Heart right ventricle (tissue), 16 donors: ENCODE results near the gene XBP1. TPM values are rescaled to one million over a fixed set of nuclear protein-coding genes. Genes with fewer than 3 reads are reported as not detected.

Experiments used
- ATAC-seq, 8 donors: fragments of 200-7000 bp; cut with Tn5 transposase; one replicate each; pipeline ENCODE4 v1.9.1; 2020; ENCODE audit warnings: mild to moderate bottlenecking in 8 of 8, moderate library complexity in 8 of 8, moderate number of reproducible peaks in 1 of 8
- DNase-seq, 2 donors: peaks; one replicate each; pipeline ENCODE4 v3.0.0-alpha.2; 2020
- H3K27ac ChIP-seq, 10 donors: fragments of 200-600 bp; sonication (generic) in 2 of 10; one replicate each; pipeline versions ENCODE4 v1.5.0 to v1.8.0; 2020 to 2022; ENCODE audit warnings: mild to moderate bottlenecking in 3 of 10
- H3K27me3 ChIP-seq, 7 donors: fragments of 200-600 bp; one replicate each; pipeline ENCODE4 v1.8.0; 2021 to 2022; ENCODE audit warnings: mild to moderate bottlenecking in 2 of 7
- H3K36me3 ChIP-seq, 9 donors: fragments of 200-600 bp; sonication (generic) in 1 of 9; one replicate each; pipeline versions ENCODE4 v1.5.0 to v1.8.0; 2020 to 2022; ENCODE audit warnings: mild to moderate bottlenecking in 2 of 9
- H3K4me1 ChIP-seq, 9 donors: fragments of 200-600 bp; sonication (generic) in 1 of 9; one replicate each; pipeline versions ENCODE4 v1.5.0 to v1.8.0; 2020 to 2022; ENCODE audit warnings: mild to moderate bottlenecking in 4 of 9
- H3K4me3 ChIP-seq, 10 donors: fragments of 200-600 bp; sonication (generic) in 2 of 10; one replicate each; pipeline versions ENCODE4 v1.5.0 to v1.8.0; 2020 to 2022; ENCODE audit warnings: mild to moderate bottlenecking in 7 of 10, moderate library complexity in 2 of 10
- H3K9me3 ChIP-seq, 11 donors: fragments of 200-600 bp in 10 of 11; sonication (generic) in 2 of 11; one replicate each; pipeline versions ENCODE4 v1.5.0 to v1.8.0; 2013 to 2022; ENCODE audit warnings: mild to moderate bottlenecking in 2 of 11, control low read depth in 1 of 11, moderate library complexity in 1 of 11
- WGBS, 2 donors: extraction: QIAGEN DNeasy Blood & Tissue Kit; methylation state at CpG; one replicate each; pipeline ENCODE4 v1.1.7; 2013; ENCODE audit warnings: inconsistent platforms in 1 of 2; 5-methylcytosine and 5-hydroxymethylcytosine counted together
- intact Hi-C, 10 donors: fragments of 100-400 bp; cut with DNase I; formaldehyde crosslinking; loops; one replicate each; pipeline versions ENCODE4 v1.11.1 to v1.14.2; 2022
- polyA plus RNA-seq, 2 donors: library from polyadenylated mRNA; stranded (reverse); fragments of 200-250 nt; gene quantifications; one replicate each; pipeline ENCODE4 v1.2.3, GENCODE V29; 2013
- total RNA-seq, 10 donors: library from RNA; stranded (reverse); fragmentation: NEBNext Ultra II Directional in 3 of 10; extraction: Animal tissue kit (Norgen Biotek cat#: 25700) in 3 of 10; gene quantifications; one replicate each; pipeline versions ENCODE4 v1.2.1 to v1.2.4, GENCODE V29; 2021 to 2023
- TF ChIP-seq, protein P1 (sequence below), 9 donors: fragments of 200-600 bp; sonication (generic) in 2 of 9; IDR thresholded peaks; one replicate each; pipeline versions ENCODE4 v1.5.0 to v1.8.0; 2021 to 2022; ENCODE audit warnings: antibody characterized with exemption in 9 of 9, mild to moderate bottlenecking in 5 of 9, moderate library complexity in 1 of 9
- donor health status: Arrhythmogenic right ventricular cardiomyopathy.
- donor health status: ischemic (EF 13 %, LVEDD 7.1; RV severe dilation, severe dysfunction).
- donor health status: healthy with polysubstance abuse.
- donor health status: DM: no; HTN: yes; CAD: no.
- donor health status: DM: no; HTN: no; CAD: no.
- donor health status: ischemic (EF 25% LVEDD 6.9; RV normal size, moderate dysfunction).
- donor health status: ischemic (EF 25% LVEDD 5.7; RV mildly dilated, moderate dysfunction).
- donor health status: healthy.
- donor health status: DM: yes; HTN: yes; CAD: no.
- donor health status: Ischemic cardiomyopathy.
- donor health status: ischemic (EF 35%, LVEDD 5.7; RV mildly dilated, moderate dysfunction).
- donor health status: nonischemic (EF 11% LVEDD 7.7; RV severe dilation, severe dysfunction).
- donor health status: DM: yes; HTN: yes; CAD: no.
- donor health status: PGD.
- donor health status: ischemic (EF 29% LVEDD 5.4; RV normal size, mild dysfunction).
- donor health status: nonischemic (EF 23%, LVEDD 6.1; RV moderate dilation, normal function).

The XBP1 gene
- total and polyA plus RNA-seq, 12 donors: 22.5 to 140 (median 67.9) TPM

DNA sequence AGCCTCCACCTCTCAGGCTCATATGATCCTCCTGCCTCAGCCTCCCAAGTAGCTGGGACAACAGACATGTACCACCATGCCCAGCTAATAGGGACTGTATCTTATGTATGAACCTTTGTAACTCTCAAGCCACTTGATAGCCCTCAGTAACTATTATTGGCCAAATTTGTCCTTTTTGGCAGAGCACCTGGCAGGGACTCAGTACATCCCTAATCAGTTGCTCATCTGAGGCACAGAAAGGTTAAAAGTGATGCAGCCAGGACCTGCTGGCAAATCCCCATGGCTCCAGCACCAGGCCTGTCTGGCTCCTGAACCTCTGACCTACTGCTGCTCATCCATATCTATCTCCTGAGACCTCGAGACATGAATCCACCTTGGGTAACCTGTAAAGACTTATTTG is 21.1 kb upstream of the XBP1 start:
- Histone ChIP-seq H3K4me1 (peaks cover 3 to 23% (median 16%) of the 10 kb centered on the region in 9 donors), H3K9me3 (no peaks in the 10 kb centered on the region), H3K27ac (no peak overlapping the region), H3K27me3 (no peaks in the 10 kb centered on the region), H3K4me3 (no peak overlapping the region), H3K36me3 (peaks cover 0 to 34% (median 0%) of the 10 kb centered on the region in 9 donors)
- no peak for DNase-seq
- WGBS, 2 donors: 93% methylated on average over 1 of the region's 1 CpG
- TF ChIP-seq, protein P1, sequence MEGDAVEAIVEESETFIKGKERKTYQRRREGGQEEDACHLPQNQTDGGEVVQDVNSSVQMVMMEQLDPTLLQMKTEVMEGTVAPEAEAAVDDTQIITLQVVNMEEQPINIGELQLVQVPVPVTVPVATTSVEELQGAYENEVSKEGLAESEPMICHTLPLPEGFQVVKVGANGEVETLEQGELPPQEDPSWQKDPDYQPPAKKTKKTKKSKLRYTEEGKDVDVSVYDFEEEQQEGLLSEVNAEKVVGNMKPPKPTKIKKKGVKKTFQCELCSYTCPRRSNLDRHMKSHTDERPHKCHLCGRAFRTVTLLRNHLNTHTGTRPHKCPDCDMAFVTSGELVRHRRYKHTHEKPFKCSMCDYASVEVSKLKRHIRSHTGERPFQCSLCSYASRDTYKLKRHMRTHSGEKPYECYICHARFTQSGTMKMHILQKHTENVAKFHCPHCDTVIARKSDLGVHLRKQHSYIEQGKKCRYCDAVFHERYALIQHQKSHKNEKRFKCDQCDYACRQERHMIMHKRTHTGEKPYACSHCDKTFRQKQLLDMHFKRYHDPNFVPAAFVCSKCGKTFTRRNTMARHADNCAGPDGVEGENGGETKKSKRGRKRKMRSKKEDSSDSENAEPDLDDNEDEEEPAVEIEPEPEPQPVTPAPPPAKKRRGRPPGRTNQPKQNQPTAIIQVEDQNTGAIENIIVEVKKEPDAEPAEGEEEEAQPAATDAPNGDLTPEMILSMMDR (IDR thresholded peaks at IDR 0.05): no peak
- intact Hi-C loops: loop anchor here in 2 of 10 donors (10.0 kb wide), 1 partner anchor 797 kb away; no protein-coding TSS in a partner anchor
- no peak for ATAC-seq

DNA sequence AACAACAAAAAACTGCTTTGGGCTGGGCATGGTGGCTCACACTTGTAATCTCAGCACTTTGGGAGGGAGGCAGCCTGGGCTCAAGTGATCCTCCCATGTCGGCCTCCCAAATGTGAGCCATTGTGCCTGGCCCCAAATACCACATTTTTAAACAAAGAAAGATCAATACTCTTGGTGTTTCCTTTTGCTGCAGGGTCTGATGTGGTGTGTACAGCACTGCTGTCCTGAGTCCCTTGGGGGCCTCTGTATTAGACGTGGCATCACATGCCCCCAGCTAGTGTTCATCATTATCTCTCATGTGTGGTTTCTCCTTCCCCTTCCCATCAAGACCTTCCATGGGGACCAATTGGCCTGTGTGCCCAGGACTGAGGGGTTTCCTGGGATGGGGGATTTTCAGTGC is 20.5 kb upstream of the XBP1 start:
- intact Hi-C loops: loop anchor here in 2 of 10 donors (10.0 kb wide), 1 partner anchor 796 kb away; no protein-coding TSS in a partner anchor
- Histone ChIP-seq H3K9me3 (no peaks in the 10 kb centered on the region), H3K4me3 (no peak overlapping the region), H3K27ac (no peak overlapping the region), H3K27me3 (no peaks in the 10 kb centered on the region), H3K4me1 (peaks cover 3 to 23% (median 16%) of the 10 kb centered on the region in 9 donors), H3K36me3 (peaks cover 0 to 34% (median 0%) of the 10 kb centered on the region in 9 donors)
- WGBS, 2 donors: 83 to 86% methylated on average over 2 of the region's 2 CpGs
- ATAC-seq (no peak), DNase-seq (no peak)
- TF ChIP-seq, protein P1 (IDR thresholded peaks at IDR 0.05): no peak

DNA sequence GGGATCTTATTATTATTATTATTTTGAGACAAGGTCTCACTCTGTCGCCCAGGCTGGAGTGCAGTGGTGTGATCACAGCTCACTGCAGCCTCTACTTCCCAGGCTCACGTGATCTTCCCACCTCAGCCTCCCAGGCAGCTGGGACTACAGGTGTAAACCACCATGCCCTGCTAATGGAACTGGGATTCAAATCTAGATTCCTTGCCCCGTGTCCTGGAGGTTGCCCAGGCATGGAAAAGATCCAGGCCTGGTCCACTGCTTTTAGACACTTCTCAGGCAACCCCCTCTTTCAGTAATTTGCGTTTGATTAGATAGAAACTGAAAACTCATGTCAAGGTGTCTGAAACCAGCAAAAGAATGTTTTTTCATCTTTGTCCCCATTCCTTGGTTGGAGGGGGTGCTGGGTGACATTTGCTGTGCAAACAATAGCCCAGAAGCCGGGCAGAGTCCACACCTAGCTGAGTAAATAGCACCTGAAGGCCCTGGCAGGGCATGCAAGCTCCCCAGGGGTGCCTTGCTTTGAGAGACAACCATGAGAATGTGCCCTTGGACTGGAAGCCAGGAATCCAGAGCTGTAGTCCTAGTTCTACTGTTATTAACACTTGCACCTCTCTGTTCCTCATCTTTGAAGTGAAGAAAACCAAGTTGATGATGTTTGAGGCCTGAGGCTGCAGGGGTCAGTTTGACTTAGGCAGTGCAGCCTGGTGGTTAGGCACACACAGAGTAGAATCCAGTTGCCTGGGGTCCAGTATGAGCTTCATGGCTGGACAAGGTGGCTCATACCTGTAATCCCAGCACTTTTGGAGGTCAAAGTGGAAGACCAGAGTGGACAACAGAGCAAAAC is 19.1 kb upstream of the XBP1 start:
- intact Hi-C loops: loop anchor here in 2 of 10 donors (10.0 kb wide), 1 partner anchor 795 kb away; no protein-coding TSS in a partner anchor

More for the DNA sequence above, 19.1 kb upstream of the XBP1 start:
- TF ChIP-seq, protein P1 (IDR thresholded peaks at IDR 0.05): no peak
- ATAC-seq (peak in 1 of 8 donors; percentile 26), DNase-seq (no peak)
- H3K27ac ChIP-seq: peak overlapping the region in 7 of 10 donors; percentile 6 to 83 (median 67)
- H3K27me3 ChIP-seq: no peaks in the 10 kb centered on the region
- 71 to 89% methylated on average over 5 of the region's 5 CpGs for WGBS, 2 donors
- H3K4me1 ChIP-seq: peaks cover 3 to 37% (median 16%) of the 10 kb centered on the region in 9 donors
- no peak overlapping the region for H3K4me3 ChIP-seq
- peaks cover 0 to 36% (median 0%) of the 10 kb centered on the region in 9 donors for H3K36me3 ChIP-seq
- H3K9me3 ChIP-seq: no peaks in the 10 kb centered on the region
